ENCODE results near the gene BRD4.

BRD4 gene

DNA sequence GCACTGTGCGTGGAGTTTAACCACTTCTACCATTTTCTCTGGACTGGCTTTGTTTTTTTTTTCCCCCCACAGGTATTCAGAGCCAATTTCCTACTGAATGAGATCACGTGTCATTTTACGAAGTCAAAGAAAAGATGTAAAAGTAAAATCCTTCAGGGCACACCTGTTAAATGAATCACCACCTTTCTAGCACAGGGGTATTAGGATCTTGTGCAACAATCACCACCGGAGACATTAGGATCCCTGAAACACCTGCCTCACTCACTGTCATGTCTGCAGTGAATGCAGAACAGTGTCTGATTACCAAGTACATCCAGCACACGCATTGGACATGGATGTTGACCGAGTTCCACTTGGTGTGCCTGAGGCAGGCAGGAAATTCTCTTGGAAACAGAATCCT is 17.2 kb downstream of the BRD4 start:
- DNase-seq (ENCODE audit: low read depth in 3 of 3), result no peak

DNA sequence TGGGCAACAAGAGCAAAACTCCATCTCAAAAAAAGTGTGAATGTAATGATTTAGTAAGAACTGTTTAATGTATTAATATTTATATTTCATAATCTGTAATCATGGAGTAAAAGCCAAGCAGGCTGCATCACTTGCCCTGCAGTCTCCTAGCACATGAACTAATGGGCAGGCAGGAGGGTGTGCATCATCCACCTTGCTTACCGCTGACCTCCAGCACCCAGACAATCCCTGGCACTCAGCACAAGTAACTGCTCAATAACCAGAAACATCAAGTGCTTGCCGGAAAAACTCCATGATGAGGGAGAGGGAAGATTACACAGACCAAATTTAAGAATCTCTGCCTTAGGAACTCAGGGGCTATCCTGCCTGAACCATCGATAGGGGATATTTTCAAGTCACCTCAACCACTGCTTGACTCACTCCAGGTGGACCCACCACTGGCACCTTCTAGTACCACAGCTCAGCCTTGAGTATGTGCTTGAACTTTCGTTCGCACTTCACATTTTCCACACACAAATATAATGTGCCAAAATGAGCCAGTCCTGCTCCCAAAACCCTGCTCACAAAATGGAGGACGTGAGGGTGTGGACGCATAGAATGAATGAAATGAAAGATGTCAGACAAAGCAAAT is 18.6 kb downstream of the BRD4 start:
- DNase-seq (ENCODE audit: low read depth in 3 of 3), result no peak

DNA sequence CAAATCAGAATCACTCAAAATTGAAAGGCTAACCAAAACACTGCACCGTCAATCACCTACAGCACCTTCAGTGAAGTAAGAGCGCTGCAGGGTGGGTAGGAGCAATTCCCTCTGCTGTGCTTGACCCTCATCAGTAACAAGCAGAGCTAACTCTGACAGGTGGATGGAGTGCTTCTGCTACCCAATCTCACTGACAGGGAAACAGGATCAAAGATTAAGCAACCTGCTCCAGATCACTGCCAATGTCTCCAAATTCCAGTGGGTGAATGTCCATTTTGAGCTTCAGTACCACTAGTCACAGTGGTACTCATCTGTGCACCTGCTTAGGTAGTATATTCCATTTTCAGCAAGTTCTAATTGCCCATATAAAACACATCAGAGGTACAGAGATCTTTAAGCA is 25.2 kb downstream of the BRD4 start:
- DNase-seq (ENCODE audit: low read depth in 3 of 3), result no peak

DNA sequence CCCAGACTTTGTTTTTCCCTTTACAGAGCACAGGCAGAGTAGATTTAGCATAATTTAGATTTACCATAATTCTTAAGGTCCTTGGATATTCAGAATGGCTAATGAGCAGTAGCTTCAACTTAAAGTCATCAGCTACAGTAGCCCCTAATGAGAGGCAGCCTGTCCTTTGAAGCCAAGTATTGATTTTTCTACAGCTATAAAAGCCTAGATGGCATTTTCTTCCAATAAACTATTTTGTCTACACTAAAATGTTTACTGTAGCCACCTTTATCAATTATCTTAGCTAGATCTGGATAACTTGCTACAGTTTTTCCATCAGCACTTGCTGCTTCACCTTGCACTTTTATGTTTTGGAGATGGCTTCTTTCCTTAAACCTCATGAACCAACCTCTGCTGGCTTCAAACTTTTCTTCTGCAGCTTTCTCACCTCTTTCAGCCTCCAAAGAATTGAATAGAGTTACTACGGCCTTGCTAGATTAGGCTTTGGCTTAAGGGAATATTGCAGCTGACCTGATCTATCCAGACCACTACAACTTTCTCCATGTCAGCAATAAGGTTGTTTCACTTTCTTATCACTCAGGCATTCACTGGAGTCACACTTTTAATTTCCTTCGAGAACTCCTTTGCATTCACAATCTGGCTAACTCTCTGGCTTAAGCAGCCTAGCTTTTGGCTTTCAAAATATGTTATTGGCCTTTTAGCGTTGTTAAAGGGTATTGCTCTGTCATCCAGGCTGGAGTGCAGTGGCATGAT is 26.6 kb downstream of the BRD4 start:
- no peak for DNase-seq (ENCODE audit: low read depth in 3 of 3)

DNA sequence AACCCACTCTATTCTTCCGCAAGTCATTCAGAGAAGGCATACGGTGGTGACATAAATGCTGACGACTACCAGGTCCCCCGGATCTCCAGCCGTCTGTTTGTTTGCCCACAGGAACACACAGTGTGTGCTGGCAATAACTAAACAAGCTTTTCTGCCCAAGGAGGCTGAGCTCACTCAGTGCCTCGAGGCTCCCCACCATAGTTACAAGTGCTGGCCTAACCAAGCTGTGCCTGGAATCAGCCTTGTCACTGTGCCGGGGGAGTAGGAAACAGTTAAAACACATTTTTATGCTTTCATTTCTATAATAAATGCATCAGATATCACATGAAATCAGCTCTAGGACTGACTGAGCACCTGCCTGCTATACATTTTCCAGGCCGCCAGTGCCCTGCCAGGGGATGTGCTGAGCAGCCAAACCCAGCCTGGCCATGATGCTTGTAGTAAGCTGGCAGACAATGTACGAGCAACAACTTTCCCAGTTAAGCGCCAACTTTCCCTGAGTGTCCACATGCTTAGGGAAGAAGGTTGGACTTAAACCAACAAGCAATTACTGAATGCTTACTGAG is 28.1 kb downstream of the BRD4 start:
- DNase-seq (ENCODE audit: low read depth in 3 of 3), result no peak

DNA sequence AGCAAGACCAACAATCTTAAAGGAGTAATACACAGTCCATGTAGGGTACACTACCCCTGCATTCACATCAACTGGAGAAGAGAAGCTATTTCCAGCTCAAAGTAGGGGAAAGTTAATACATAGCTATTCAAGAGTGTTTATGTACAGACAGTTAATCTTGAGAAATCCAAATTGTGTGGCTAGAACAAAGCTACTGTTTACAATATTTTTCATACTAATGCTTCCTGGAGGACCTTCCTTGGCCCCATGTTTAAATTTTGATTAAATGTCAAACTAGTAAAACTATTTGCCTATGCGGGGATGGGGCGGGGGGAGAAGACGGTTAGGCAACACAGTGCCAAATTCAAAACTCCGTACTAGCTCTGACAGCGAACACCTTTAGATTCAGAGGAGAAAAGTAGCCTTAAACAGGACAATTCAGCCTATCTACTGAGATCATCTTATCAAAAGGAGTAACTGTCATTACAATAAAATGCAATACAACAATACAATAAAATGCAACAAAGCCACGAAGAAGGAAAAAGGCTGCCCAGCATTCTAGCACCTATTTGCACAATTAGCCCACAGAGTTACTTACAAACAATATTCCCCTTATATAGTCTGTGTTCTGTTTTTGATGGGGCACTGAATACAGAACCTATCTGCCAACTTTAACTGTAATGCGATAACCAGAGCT is 29.1 kb downstream of the BRD4 start:
- DNase-seq (ENCODE audit: low read depth in 3 of 3), result no peak

DNA sequence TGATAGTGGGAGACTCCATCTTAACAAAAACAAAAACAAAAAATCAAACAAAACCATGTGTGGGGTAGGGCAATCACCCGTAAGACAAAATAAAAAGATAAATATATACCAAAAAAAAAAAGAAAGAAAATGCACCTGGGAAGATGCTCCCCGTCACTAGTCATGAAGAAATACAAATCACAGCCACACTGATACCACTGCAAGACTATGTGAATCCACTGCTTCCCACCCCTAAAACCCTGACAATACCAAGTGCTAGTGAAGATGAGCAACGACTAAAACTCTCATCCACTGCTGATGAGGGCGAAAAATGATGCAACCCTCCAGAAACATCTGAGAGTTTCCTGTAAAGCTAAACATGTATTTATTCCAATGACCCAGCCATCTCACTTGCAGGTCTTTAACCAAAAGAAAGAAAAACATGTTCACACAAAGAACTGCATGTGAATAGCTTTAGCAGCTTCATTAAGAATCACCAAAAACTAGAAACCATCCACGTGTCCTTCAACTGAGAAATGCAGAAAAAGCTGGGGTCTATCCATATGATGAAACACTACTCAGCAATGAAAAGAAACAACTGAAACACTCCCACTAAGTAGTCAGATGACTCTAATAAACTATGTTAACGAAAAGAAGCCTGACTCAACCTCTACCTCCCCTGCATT is 31.7 kb downstream of the BRD4 start:
- no peak for DNase-seq (ENCODE audit: low read depth in 3 of 3)

DNA sequence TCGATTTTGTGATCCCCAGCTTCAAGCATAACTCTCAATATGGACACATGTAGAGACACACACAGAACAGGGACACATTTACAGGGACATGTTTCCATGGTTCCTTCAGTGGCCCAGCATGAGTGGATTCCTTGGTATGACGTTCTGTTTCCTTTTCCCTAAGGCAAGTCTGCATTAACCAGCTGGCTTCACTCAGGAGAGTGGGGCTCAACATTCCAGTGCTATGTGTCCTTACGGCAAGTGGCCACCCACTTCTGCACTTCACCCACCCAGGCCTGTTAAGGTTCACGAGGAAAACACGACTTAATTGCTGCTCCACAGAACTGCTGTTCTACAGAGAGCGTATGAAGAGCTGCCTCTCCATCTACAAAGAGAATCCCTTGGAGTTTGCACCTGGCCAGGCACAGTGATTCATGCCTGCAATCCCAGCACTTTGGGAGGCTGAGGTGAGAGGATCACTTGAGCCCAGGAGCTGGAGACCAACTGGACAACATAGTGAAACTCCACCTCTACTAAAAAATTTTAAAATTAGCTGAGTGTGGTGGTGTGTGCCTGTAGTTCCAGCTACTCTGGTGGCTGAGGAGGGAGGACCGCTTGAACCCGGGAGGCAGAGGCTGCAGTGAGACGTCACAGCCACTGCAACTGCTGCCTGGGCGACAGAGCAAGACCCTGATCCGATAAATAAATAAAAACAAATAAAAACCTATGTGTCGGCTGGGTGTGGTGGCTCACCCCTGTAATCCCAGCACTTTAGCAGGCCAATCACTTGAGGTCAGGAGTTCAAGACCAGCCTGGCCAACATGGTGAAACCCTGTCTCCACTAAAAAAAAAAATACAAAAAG is 32.5 kb downstream of the BRD4 start:
- no peak for DNase-seq (ENCODE audit: low read depth in 3 of 3)

DNA sequence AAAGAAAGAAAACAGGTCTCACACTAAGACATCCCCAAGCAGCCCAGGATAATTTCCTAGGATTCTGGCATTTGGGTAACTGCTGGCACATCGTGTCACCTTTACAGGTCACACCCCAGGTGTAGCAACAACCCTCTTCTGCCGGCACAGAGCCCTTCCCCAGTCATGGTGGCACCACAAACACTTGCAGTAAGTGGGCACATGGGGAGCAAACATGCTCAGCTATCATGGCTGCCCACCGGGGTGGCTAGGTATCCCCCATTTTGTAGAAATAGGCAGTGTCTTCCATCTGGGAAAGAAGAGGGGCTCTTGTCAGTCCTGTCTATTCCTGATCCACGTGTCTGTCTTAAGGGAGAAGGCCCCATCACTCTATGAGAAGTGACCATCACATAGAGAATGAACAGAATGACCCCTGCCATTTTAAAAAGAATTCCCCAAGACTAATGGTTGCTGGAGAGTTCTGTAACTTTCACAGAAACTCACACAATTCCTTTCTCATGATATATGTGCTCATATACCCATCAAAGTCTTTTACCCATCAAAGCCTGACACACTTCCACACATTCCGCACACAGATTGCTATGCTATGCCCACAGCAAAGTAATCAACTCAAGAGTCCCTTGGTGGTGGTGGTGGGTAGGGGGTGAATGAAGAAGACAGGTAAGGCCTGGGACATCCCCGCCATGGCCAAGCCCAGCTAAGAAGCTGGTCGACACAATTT is 33.3 kb downstream of the BRD4 start:
- DNase-seq (ENCODE audit: low read depth in 3 of 3), result no peak

DNA sequence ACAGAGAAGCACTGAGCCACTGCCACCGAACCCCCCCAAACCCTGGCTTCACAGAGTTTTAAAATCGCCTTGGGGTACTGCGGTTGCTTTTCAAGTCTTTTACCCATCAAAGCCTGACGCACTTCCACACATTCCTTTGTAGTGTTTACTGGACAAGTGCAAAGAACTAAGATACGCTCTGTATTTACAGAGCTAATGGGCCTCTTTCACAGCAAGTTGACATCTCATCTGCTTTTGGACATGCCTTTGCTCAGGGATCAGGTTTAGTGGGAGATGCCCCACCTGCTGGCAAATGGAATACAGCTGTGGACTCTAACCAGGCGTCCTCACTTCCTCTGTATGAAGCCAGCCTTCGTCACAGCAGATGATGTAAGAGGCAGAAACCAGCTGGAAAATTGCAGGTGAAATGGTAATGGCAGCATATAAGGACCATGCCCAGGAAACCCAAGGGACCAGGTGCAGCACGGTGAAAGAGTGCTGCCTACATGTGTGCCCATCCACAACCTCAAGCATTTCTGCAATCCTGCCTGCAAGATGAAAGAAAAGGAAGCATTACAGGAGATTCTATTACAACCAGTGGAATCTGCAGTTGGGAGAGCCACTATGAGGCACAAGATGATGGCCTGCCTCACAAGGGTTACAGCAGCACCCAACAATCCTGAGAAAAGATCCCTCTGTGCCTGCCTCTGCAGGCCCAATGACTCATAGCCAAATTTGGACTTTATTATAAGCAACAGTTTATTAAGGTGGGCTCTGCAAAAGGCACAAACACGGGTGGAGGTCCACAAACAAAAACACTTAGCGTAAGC is 34.7 kb downstream of the BRD4 start:
- no peak for DNase-seq (ENCODE audit: low read depth in 3 of 3)

DNA sequence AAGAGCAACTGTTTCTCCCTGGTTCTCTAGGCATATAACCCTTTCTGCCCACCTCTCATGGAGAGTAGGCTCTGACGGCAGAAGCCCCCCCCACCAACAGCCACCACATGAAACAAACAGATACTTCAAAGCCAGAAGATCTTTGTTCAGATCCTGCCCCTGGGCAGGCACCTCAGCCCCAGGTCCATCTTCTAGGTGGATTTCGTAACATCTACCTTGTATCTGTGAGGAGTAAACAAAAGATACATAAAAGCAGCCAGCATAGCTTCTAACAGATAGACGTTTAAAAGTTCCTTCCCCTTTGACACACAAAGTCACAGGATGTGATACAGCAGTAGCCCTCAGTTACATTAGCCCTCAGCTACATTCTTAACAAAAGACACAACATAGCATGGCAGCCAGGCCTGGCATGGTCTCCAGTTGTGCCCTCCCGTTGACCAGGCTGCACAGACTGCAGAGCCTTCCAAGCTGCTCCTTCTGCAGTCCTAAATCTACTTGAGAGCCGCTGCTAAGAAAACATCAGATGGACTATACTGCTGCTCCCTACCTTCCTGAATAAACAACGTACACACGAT is 35.4 kb downstream of the BRD4 start:
- no peak for DNase-seq (ENCODE audit: low read depth in 3 of 3)

DNA sequence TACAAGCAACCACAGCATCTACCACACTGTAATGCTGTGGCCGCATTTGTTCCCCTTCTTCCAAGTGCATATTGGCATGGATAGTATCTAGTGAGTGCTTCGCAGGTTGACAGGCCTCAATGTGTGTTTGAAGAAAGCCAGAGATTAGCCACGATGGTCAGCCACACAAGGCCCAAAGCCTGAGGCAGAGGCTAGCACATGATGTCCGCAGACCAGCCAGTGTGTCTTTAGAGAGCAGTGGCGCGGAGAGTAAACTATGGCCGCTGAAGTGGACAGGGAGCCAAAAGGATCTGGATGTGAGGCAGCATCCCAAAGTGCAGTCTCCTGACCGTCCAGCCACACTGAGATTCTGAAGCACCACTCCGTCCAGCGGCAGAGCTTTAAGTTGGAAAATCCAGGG is 36.0 kb downstream of the BRD4 start:
- DNase-seq (ENCODE audit: low read depth in 3 of 3), result no peak

DNA sequence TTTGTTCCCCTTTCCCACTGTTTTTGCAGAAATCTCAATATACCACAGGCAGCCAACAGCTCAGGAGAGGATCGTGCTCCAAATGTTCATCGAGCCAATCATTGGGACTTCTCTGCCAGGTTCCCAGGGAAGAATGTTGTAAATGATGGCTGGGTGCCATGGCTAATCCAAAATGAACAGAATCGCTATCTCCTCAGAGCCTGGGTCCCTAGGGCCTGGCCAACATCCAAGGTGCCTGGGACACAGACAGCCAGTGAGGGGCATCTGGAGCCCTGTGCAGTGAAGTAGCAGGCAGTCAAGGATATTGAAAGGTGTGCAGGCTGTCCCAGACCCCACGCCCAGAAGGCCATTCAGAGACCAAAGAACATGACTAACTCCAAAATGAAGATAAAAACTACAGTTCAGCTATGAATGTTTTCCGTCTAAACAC is 37.8 kb downstream of the BRD4 start:
- DNase-seq (ENCODE audit: low read depth in 3 of 3), result no peak

DNA sequence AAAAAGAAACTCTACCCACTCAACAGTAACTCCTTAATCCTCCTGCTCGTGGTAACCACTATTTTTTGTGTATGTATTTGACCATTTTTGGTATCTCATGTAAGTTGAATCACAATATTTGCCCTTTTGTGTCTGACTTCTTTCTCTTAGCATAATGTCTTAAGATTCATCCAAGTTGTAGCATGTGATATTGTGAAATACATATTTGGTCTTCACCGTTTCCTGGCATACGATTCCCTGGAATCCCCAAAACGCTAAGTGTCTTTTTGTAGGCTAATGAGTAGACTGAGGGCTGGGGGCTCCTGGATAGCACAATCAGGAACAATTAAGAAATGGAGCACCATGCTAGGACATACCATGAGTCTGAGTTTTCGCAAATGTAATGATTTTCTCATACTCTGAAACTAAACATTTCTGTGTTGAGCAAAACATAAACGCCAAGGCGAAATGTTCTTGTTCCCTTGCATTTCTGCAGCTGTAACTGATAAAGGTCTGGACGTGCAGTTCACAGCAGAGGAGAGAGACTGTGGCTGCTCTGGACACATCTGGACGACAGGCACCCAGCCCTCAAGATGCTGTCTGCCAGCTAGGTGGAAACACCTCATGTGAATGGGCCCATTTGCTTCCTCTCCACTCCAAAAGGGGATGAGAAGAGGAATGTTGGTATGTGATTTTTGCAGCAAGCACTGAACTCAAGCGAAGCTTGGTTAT is 38.4 kb downstream of the BRD4 start:
- no peak for DNase-seq (ENCODE audit: low read depth in 3 of 3)

DNA sequence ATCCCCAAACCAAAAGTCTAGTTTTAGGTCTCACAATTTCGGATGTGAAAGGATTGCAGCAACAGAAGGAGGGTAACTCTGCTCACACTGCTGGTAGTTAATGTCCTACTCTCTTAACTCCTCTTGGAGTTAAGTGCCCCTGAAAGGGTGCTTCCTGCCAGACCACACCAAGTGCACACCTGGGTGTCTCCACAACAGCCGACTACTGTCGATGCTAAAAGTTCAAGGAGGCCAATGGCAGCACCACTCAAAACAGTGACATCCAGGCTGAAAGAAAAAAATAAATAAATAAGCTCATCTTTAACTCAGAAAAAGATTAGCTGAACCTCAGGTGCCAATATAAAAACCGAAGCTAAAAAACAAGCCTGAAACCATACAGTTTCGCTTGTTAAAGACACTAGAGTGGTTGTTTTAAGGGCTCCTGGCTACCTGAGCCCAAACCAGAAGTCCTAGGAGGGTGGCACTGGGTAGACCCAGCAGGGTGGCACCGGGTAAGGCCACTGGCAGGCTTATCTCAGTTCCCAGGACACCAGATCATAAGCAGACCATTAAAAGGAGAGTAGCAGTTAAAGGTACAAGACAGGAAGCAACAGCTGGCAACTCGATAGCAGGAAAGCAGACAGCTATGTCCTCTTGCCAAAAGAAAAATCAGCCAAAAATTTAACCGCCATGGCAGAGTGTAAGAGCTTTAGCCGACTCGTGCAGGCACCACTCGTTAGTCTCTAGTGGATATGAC is 39.3 kb downstream of the BRD4 start:
- DNase-seq (ENCODE audit: low read depth in 3 of 3), result no peak

DNA sequence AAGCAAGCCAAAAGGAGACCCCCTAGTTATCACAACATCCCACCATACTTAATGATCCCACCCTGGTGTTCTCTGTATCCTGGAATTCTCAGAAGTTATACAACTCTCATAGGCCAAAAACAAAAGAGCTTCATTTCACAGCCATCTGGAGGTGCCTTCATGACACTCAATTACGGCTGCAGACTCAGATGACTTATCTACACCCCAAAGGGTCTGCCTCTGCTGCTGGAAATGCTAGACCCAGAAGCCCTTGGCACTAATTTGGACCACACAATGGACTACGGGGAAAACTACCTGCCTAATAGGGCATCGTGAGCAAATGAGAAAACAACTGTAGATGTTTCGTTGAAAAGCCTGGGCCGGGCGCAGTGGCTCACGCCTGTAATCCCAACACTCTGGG is 40.2 kb downstream of the BRD4 start:
- DNase-seq (ENCODE audit: low read depth in 3 of 3), result no peak

DNA sequence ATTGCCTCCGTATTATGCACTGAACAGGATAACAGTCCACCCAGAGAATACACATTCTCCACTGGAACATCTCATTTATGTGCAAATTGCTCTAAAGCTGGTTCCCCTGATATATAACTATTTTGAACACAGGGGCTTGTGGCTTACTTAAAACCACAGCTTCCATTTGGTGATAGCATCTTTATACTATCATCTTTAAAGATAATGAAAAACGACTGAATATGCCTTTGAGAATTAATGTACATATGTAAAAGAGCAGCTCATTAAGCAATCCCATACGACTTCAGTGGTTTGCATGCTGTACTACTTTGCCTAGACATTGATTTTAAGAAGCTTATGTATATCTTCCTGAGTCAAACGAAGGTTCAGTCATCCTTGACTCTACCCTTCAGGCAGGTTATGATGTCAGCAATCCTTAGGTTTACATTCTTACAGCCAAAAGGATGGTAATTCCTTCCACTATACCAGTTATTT is 40.8 kb downstream of the BRD4 start:
- no peak for DNase-seq (ENCODE audit: low read depth in 3 of 3)

DNA sequence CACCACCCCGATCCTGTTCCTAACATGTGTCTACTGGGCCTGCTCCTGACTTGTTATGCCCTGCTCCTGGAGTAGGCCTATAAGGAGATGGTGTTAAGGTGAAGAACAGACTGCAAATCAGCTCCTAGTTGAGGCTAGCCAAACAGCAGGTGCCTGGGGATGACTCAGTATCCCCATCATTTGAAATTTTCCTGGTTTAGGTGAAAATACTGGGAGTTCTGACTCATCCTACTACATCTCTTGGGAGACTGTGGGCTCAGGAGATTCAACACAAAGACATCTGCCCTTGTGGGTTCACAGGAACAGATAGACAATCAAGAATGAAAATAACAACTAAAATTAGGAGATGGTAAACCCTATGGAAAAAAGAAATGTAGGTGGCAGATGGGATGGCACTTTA is 41.2 kb downstream of the BRD4 start:
- no peak for DNase-seq (ENCODE audit: low read depth in 3 of 3)
